ENCODE data around the gene SDK2. TPM values are rescaled to one million over a fixed set of nuclear protein-coding genes. Genes with fewer than 3 reads are reported as not detected.

SDK2 gene
- polyA plus RNA-seq, 1 of the 3 experiments (the other 2 are of a cell fraction), result 0.02 TPM

- Histone ChIP-seq H2AFZ (ENCODE audit: low read depth) (no peak overlapping the region), H3K36me3 (replicated peaks in 1 of 2; ENCODE audit: control insufficient read depth in 1 of 2, insufficient read depth in 2 of 2, low read length in 1 of 2) (no peaks in the 10 kb centered on the region), H3K27me3 (ENCODE audit: insufficient read depth) (no peaks in the 10 kb centered on the region), H4K20me1 (ENCODE audit: insufficient read depth) (no peaks in the 10 kb centered on the region), H3K4me1 (ENCODE audit: control insufficient read depth in 1 of 2, insufficient read depth in 2 of 2, low read depth in 1 of 2, low read length in 1 of 2) (peaks cover 0 to 15% of the 10 kb centered on the region in 2 experiments; a peak in 2 of 4 replicates), H3K9me3 (no peaks in the 10 kb centered on the region), H3F3A (replicated peaks; ENCODE audit: insufficient read depth) (no peaks in the 10 kb centered on the region), H3K4me3 (ENCODE audit: low read depth in 2 of 2, low read length in 1 of 2) (no peak overlapping the region), H3K9me2 (no peaks in the 10 kb centered on the region; the same call in 1 of the 2 replicates), H3K79me2 (ENCODE audit: insufficient read depth) (no peaks in the 10 kb centered on the region), H3K4me2 (no peak overlapping the region), H3K27ac (ENCODE audit: low read depth in 2 of 2, low read length in 1 of 2) (no peak overlapping the region), H3K9ac (no peak overlapping the region)
- DNase-seq, result no peak
- ChIA-PET CTCF (interaction anchor here (1.0 to 3.3 kb wide), 8 partner anchors 8 to 84 kb away, joined by 3 to 13 read pairs (median 6); no protein-coding TSS in a partner anchor), POLR2A (no interaction called here)
- TF ChIP-seq MXI1 (IDR thresholded peaks at IDR 0.05; ENCODE audit: low read depth, low read length), result no peak
- 56% methylated on average over 10 of the region's 10 CpGs for WGBS (ENCODE audit: low lambda C conversion rate)
Measured at GRCh38 chr17:73513426-73513825, 130.8 kb downstream of the SDK2 start.

DNA sequence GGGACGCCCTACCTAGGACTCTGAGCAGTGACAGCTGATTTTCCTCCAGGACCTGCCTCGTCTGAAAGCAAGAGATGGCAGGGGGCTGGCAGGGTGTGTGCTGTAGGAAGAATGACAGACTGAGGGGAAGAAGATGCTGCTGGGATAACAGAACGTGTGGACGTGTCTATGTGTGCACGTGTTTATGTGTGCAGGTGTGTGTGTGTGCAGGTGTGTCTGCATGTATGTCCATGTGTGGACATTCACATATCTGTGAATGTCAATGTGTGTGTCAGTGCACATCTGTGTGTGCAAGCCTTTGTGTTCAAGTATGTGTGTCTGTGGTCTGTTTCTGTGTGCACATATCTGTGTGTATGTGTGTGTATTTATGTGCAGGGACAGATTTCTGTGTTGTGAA, 132.5 kb downstream of the SDK2 start:
- peaks cover 0 to 26% of the 10 kb centered on the region in 2 experiments; a peak in 2 of 4 replicates for H3K4me1 ChIP-seq (ENCODE audit: control insufficient read depth in 1 of 2, insufficient read depth in 2 of 2, low read depth in 1 of 2, low read length in 1 of 2)
- ChIA-PET CTCF (interaction anchor here (0.6 to 3.3 kb wide), 7 partner anchors 10 to 257 kb away, joined by 3 to 13 read pairs (median 5); no protein-coding TSS in a partner anchor), POLR2A (no interaction called here)
- no peaks in the 10 kb centered on the region for H3F3A ChIP-seq (replicated peaks; ENCODE audit: insufficient read depth)
- no peak for TF ChIP-seq IRF3 (IDR thresholded peaks at IDR 0.05; ENCODE audit: low read depth, low read length)
- TF ChIP-seq RXRA (IDR thresholded peaks at IDR 0.05; ENCODE audit: borderline replicate concordance, low read depth), result no peak
- TF ChIP-seq SIN3A (IDR thresholded peaks at IDR 0.05; ENCODE audit: borderline replicate concordance, low read depth, low read length), result no peak
- no peak for TF ChIP-seq EP300 (IDR thresholded peaks at IDR 0.05; ENCODE audit: borderline replicate concordance in 1 of 2, low read depth in 1 of 2, low read length in 1 of 2)
- TF ChIP-seq RAD21 (IDR thresholded peaks at IDR 0.05; ENCODE audit: low read length), result no peak
- TF ChIP-seq JUND (IDR thresholded peaks at IDR 0.05), result no peak
- TF ChIP-seq RFX5 (IDR thresholded peaks at IDR 0.05; ENCODE audit: low read length), result no peak
- TF ChIP-seq FOXJ3 (CRISPR knock-in tag; IDR thresholded peaks at IDR 0.05), result no peak
- TF ChIP-seq ZBTB33 (IDR thresholded peaks at IDR 0.05; ENCODE audit: borderline replicate concordance, low read depth), result no peak
- no peak for TF ChIP-seq USF2 (IDR thresholded peaks at IDR 0.05; ENCODE audit: borderline replicate concordance, low read depth, low read length)
- TF ChIP-seq, protein P1, sequence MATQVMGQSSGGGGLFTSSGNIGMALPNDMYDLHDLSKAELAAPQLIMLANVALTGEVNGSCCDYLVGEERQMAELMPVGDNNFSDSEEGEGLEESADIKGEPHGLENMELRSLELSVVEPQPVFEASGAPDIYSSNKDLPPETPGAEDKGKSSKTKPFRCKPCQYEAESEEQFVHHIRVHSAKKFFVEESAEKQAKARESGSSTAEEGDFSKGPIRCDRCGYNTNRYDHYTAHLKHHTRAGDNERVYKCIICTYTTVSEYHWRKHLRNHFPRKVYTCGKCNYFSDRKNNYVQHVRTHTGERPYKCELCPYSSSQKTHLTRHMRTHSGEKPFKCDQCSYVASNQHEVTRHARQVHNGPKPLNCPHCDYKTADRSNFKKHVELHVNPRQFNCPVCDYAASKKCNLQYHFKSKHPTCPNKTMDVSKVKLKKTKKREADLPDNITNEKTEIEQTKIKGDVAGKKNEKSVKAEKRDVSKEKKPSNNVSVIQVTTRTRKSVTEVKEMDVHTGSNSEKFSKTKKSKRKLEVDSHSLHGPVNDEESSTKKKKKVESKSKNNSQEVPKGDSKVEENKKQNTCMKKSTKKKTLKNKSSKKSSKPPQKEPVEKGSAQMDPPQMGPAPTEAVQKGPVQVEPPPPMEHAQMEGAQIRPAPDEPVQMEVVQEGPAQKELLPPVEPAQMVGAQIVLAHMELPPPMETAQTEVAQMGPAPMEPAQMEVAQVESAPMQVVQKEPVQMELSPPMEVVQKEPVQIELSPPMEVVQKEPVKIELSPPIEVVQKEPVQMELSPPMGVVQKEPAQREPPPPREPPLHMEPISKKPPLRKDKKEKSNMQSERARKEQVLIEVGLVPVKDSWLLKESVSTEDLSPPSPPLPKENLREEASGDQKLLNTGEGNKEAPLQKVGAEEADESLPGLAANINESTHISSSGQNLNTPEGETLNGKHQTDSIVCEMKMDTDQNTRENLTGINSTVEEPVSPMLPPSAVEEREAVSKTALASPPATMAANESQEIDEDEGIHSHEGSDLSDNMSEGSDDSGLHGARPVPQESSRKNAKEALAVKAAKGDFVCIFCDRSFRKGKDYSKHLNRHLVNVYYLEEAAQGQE (IDR thresholded peaks at IDR 0.05; ENCODE audit: low read depth, low read length), result no peak
- TF ChIP-seq ELF1 (IDR thresholded peaks at IDR 0.05), result no peak
- TF ChIP-seq, protein P2, sequence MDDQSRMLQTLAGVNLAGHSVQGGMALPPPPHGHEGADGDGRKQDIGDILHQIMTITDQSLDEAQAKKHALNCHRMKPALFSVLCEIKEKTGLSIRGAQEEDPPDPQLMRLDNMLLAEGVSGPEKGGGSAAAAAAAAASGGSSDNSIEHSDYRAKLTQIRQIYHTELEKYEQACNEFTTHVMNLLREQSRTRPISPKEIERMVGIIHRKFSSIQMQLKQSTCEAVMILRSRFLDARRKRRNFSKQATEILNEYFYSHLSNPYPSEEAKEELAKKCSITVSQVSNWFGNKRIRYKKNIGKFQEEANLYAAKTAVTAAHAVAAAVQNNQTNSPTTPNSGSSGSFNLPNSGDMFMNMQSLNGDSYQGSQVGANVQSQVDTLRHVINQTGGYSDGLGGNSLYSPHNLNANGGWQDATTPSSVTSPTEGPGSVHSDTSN (IDR thresholded peaks at IDR 0.05), result no peak
- TF ChIP-seq NFIC (IDR thresholded peaks at IDR 0.05; ENCODE audit: borderline replicate concordance), result no peak
- no peak for TF ChIP-seq TCF12 (IDR thresholded peaks at IDR 0.05)
- no peak for TF ChIP-seq NRF1 (IDR thresholded peaks at IDR 0.05; ENCODE audit: low read depth, low read length)
- no peak for TF ChIP-seq TEAD4 (IDR thresholded peaks at IDR 0.05; ENCODE audit: borderline replicate concordance, insufficient read depth)
- TF ChIP-seq FOSL2 (IDR thresholded peaks at IDR 0.05; ENCODE audit: borderline replicate concordance, low read depth), result no peak
- no peak for TF ChIP-seq POLR2AphosphoS5 (IDR thresholded peaks at IDR 0.05; ENCODE audit: low read depth, low read length)
- no peak overlapping the region for H3K4me3 ChIP-seq (ENCODE audit: low read depth in 2 of 2, low read length in 1 of 2)
- no peaks in the 10 kb centered on the region for H3K9me3 ChIP-seq
- H3K79me2 ChIP-seq (ENCODE audit: insufficient read depth), result no peaks in the 10 kb centered on the region
- WGBS (ENCODE audit: low lambda C conversion rate), result 33% methylated on average over 5 of the region's 5 CpGs
- no peaks in the 10 kb centered on the region; the same call in 1 of the 2 replicates for H3K9me2 ChIP-seq
- H3K4me2 ChIP-seq, result no peak overlapping the region
- no peak overlapping the region for H3K27ac ChIP-seq (ENCODE audit: low read depth in 2 of 2, low read length in 1 of 2)
- no peaks in the 10 kb centered on the region for H3K36me3 ChIP-seq (replicated peaks in 1 of 2; ENCODE audit: control insufficient read depth in 1 of 2, insufficient read depth in 2 of 2, low read length in 1 of 2)
- H2AFZ ChIP-seq (ENCODE audit: low read depth), result no peak overlapping the region
- no peaks in the 10 kb centered on the region for H4K20me1 ChIP-seq (ENCODE audit: insufficient read depth)
- H3K9ac ChIP-seq, result no peak overlapping the region
- no peaks in the 10 kb centered on the region for H3K27me3 ChIP-seq (ENCODE audit: insufficient read depth)
- no peak for DNase-seq
